Astrocyte of the cerebellum (primary cell): Measurements from ENCODE around the gene LRRIQ1.

Experiments
- DNase-seq: peaks from one replicate; pipeline ENCODE4 v3.0.0-alpha.2; 2011; ENCODE audit warnings: low read depth
- H3K4me3 ChIP-seq: 2 replicates; pipeline ENCODE4 v1.5.1; 2011; ENCODE audit warnings: mild to moderate bottlenecking, low read depth, low read length, moderate library complexity
- CTCF ChIP-seq: IDR thresholded peaks from 2 replicates; pipeline ENCODE4 v1.5.1; 2012; ENCODE audit warnings: low read length, low read depth, moderate library complexity, mild to moderate bottlenecking; ENCODE audit errors: missing control alignments
- in situ Hi-C: cut with HindIII; loops from 2 replicates; pipeline ENCODE4 v1.10.0; 2017; ENCODE audit warnings: low sequenced_read_pairs

Gene LRRIQ1

GRCh38 chr12:85253853-85254252, 217.7 kb downstream of the LRRIQ1 start:
- TF ChIP-seq CTCF, result no peak
- in situ Hi-C loops, result no loop called here
- DNase-seq, result no peak
- H3K4me3 ChIP-seq, result no peak overlapping the region

- in situ Hi-C loops, result no loop called here
- no peak for DNase-seq
- H3K4me3 ChIP-seq, result no peak overlapping the region
- TF ChIP-seq CTCF, result no peak
Observed at GRCh38 chr12:85257671-85258070, 221.5 kb downstream of the LRRIQ1 start.

GRCh38 chr12:85260447-85260846, 224.3 kb downstream of the LRRIQ1 start:
- H3K4me3 ChIP-seq, result no peak overlapping the region
- DNase-seq, result no peak
- TF ChIP-seq CTCF, result no peak
- in situ Hi-C loops, result no loop called here

GRCh38 chr12:85260896-85261295, 224.7 kb downstream of the LRRIQ1 start:
- DNase-seq, result no peak
- H3K4me3 ChIP-seq, result no peak overlapping the region
- no peak for TF ChIP-seq CTCF
- in situ Hi-C loops, result no loop called here

GRCh38 chr12:85266356-85266755, 230.2 kb downstream of the LRRIQ1 start:
- no peak for DNase-seq
- H3K4me3 ChIP-seq, result no peak overlapping the region
- TF ChIP-seq CTCF, result no peak
- in situ Hi-C loops, result no loop called here

- no peak for TF ChIP-seq CTCF
- no peak for DNase-seq
- H3K4me3 ChIP-seq, result peak overlapping the region; percentile 5
- in situ Hi-C loops, result no loop called here
Observed at GRCh38 chr12:85273381-85274314, 237.5 kb downstream of the LRRIQ1 start.

GRCh38 chr12:85274315-85274651, 238.1 kb downstream of the LRRIQ1 start:
- no peak for TF ChIP-seq CTCF
- DNase-seq, result no peak
- in situ Hi-C loops, result no loop called here
- no peak overlapping the region for H3K4me3 ChIP-seq
